ENCODE measurements around the gene CCM2.

The CCM2 gene

DNA sequence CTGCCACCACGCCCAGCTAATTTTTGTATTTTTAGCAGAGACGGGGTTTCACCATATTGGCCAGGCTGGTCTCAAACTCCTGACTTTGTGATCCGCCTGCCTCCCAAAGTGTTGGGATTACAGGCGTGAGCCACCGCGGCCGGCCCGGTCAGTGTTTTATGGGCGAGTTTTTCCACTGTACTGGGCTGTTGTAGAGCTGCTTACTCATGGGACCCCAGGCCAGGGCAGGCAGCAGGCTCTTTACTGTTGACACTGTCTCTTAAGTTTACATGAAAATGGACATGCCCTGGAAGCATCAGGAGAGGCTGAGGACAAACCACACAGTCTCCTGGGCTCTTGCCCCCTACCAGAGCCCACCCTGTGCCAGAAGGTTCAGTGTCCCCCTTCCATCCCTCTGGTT lies 77.6 kb downstream of the CCM2 start:
- H3K27ac ChIP-seq = no peak overlapping the region
- no peak for TF ChIP-seq CTCF (conservative IDR thresholded peaks at IDR 0.05)

- no peak overlapping the region for H3K27ac ChIP-seq
- no peak for TF ChIP-seq CTCF (conservative IDR thresholded peaks at IDR 0.05)
Observed at GRCh38 chr7:45078125-45078681, 78.2 kb downstream of the CCM2 start.

DNA sequence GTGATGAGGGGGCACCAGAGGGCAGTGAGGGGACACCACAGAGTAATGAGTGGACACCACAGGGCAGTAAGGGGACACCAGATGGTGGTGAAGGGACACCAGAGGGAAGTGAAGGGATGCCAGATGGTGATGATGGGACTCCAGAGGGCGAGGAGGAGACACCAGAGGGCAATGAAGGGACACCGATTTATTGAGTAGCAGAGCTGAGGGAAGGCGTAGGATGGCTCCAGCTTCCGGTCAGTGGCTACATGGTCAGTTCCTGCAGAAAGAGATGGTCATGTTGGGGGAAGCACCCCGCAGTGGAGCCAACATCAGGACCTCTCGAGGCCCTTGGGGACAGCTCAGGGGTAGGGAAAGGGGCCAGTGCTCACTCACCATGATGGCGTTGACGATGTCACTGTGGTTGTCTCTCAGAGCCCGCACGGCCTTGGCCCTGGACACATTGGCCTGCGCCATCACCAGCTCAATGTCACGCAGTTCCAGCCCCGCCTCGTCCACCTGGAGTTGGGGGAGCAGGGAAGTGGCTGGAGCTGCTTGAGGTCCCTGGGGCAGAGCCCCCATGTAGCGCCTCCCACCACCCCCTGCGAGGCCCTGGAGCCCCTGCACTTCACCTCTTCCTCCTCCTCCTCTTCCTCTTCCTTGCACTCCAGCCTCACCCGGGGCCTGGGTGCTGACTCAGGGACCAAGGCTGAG lies 80.4 kb downstream of the CCM2 start:
- H3K27ac ChIP-seq = no peak overlapping the region
- no peak for TF ChIP-seq CTCF (conservative IDR thresholded peaks at IDR 0.05)

GRCh38 chr7:45080958-45081669 lies 81.1 kb downstream of the CCM2 start:
- TF ChIP-seq CTCF (conservative IDR thresholded peaks at IDR 0.05) = no peak
- no peak overlapping the region for H3K27ac ChIP-seq

- no peak for TF ChIP-seq CTCF (conservative IDR thresholded peaks at IDR 0.05)
- no peak overlapping the region for H3K27ac ChIP-seq
Observed at GRCh38 chr7:45081670-45081974, 81.6 kb downstream of the CCM2 start.

GRCh38 chr7:45082031-45082830 lies 82.2 kb downstream of the CCM2 start:
- TF ChIP-seq CTCF (conservative IDR thresholded peaks at IDR 0.05) = no peak
- peak overlapping the region; percentile 3; the same call in 1 of the 2 replicates for H3K27ac ChIP-seq

- TF ChIP-seq CTCF (conservative IDR thresholded peaks at IDR 0.05) = no peak
- peak overlapping the region; percentile 3; the same call in 1 of the 2 replicates for H3K27ac ChIP-seq
Observed at GRCh38 chr7:45082831-45083331, 82.9 kb downstream of the CCM2 start.

Data from VCaP (cell line).